Mucosa of descending colon (tissue), 3 donors: ENCODE measurements around the gene SCYL1. TPM values are rescaled to one million over a fixed set of nuclear protein-coding genes. Genes with fewer than 3 reads are reported as not detected.

Source experiments
- ATAC-seq: fragments of 200-7000 bp; cut with Tn5 transposase; one replicate; pipeline ENCODE4 v1.9.1; 2020; ENCODE audit warnings: mild to moderate bottlenecking, moderate library complexity
- DNase-seq, 3 donors: peaks; one replicate each; pipeline ENCODE4 v3.0.0-alpha.2; 2020
- H3K36me3 ChIP-seq: fragments of 200-600 bp; one replicate; pipeline ENCODE4 v1.8.0; 2021; ENCODE audit warnings: low read depth, mild to moderate bottlenecking
- H3K4me1 ChIP-seq: fragments of 200-600 bp; one replicate; pipeline ENCODE4 v1.8.0; 2021; ENCODE audit warnings: low read depth, mild to moderate bottlenecking
- H3K4me3 ChIP-seq: fragments of 200-600 bp; one replicate; pipeline ENCODE4 v1.8.0; 2021; ENCODE audit warnings: mild to moderate bottlenecking
- H3K9me3 ChIP-seq: fragments of 200-600 bp; one replicate; pipeline ENCODE4 v1.8.0; 2021; ENCODE audit warnings: mild to moderate bottlenecking
- intact Hi-C, 2 donors: fragments of 100-400 bp; cut with DNase I in 1 of 2; cut with micrococcal nuclease in 1 of 2; formaldehyde crosslinking; loops; one replicate each; pipeline versions ENCODE4 v1.11.0 to v1.11.1; 2022; cut with DNase I, micrococcal nuclease
- total RNA-seq, 3 donors: library from RNA; stranded (reverse); fragmentation: NEBNext Ultra II Directional in 2 of 3; extraction: Animal tissue kit (Norgen Biotek cat#: 25700) in 2 of 3; gene quantifications; one replicate each; pipeline versions ENCODE4 v1.2.1 to v1.2.4, GENCODE V29; 2021 to 2023
- TF ChIP-seq, protein P1 (sequence below): fragments of 200-600 bp; IDR thresholded peaks from one replicate; pipeline ENCODE4 v1.8.0; 2022; ENCODE audit warnings: antibody characterized with exemption, mild to moderate bottlenecking
- donor health status: DM: no; HTN: no; CAD: no; lungs with moderate emphysema.
- donor health status: DM: no; HTN: no; CAD: no.
- donor health status: DM: no; HTN: yes; CAD: no.

The SCYL1 gene
- total RNA-seq, 3 donors from 2014 or later: 60.1 to 77.4 (median 60.3) TPM

DNA sequence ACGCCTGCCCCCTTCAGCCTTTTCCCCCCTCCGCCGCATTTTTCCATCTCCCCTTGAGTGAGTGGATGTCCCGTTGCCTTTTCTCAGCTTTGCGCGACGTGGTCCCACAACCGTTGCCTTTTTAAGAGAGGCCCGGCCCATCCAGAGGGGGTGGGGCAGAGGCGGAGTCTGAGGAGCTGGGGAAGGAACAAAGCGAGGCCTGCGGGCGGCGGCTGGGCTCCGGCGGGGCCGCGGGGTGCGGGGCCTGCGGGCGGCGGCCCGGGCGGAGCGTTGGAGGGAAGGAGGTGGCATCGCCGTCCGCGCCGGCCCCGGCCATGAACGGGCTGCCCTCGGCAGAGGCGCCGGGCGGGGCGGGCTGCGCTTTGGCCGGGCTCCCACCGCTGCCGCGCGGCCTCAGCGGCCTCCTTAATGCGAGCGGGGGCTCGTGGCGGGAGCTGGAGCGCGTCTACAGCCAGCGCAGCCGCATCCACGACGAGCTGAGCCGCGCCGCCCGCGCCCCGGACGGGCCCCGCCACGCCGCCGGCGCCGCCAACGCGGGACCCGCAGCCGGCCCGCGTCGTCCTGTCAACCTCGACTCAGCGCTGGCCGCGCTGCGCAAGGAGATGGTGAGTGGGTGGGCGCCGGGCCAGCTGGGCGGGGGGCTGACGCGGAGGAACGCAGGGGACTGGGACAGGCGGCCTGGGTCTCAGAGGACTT is 47.6 kb downstream of the SCYL1 start, which contains the start of gene FAM89B:
Gene FAM89B, plus strand, starts transcription at position 183 of the 696 bp plus-strand sequence. Its CDS starts 132 bp downstream, at position 315.
- intact Hi-C loops: no loop called here
- TF ChIP-seq, protein P1, sequence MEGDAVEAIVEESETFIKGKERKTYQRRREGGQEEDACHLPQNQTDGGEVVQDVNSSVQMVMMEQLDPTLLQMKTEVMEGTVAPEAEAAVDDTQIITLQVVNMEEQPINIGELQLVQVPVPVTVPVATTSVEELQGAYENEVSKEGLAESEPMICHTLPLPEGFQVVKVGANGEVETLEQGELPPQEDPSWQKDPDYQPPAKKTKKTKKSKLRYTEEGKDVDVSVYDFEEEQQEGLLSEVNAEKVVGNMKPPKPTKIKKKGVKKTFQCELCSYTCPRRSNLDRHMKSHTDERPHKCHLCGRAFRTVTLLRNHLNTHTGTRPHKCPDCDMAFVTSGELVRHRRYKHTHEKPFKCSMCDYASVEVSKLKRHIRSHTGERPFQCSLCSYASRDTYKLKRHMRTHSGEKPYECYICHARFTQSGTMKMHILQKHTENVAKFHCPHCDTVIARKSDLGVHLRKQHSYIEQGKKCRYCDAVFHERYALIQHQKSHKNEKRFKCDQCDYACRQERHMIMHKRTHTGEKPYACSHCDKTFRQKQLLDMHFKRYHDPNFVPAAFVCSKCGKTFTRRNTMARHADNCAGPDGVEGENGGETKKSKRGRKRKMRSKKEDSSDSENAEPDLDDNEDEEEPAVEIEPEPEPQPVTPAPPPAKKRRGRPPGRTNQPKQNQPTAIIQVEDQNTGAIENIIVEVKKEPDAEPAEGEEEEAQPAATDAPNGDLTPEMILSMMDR: no peak
- Histone ChIP-seq H3K36me3 (no peaks in the 10 kb centered on the region), H3K4me3 (peak within 1 kb of the TSS; percentile 54), H3K9me3 (no peaks in the 10 kb centered on the region), H3K4me1 (peaks cover 63% of the 10 kb centered on the region)
- DNase-seq (peak; percentile 96), ATAC-seq (peak; percentile 40)

DNA sequence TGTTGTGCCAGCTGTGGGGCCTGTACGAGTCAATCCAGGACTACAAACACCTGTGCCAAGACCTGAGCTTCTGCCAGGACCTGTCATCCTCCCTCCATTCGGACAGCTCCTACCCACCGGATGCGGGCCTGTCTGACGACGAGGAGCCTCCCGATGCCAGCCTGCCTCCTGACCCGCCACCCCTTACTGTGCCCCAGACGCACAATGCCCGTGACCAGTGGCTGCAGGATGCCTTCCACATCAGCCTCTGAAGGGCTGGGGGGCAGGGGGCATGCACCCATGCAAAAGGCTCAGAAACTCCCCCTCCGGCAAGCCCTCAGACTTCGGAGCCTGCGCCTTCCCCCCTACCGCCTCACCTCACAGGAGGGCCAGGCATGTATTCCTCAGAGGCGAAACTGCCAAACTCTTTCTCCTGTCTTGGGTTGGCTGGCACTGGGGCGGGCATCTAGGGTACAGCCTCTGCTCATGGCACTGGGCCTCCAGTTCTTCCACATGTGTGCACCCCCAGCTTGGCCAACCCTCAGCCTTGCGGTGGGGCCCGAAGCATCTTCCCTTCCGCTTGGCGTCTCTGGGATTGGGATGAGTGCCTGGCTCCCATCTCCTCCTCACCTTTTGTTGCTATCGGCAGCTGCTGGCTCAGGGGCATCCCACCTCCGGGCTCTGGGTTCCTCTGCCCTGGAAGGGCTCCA is 48.7 kb downstream of the SCYL1 start:
- Histone ChIP-seq H3K4me1 (peaks cover 68% of the 10 kb centered on the region), H3K36me3 (no peaks in the 10 kb centered on the region), H3K4me3 (no peak overlapping the region), H3K9me3 (no peaks in the 10 kb centered on the region)
- DNase-seq (peak; percentile 54 to 77 (median 66)), ATAC-seq (no peak)
- intact Hi-C loops: no loop called here
- TF ChIP-seq, protein P1: no peak

DNA sequence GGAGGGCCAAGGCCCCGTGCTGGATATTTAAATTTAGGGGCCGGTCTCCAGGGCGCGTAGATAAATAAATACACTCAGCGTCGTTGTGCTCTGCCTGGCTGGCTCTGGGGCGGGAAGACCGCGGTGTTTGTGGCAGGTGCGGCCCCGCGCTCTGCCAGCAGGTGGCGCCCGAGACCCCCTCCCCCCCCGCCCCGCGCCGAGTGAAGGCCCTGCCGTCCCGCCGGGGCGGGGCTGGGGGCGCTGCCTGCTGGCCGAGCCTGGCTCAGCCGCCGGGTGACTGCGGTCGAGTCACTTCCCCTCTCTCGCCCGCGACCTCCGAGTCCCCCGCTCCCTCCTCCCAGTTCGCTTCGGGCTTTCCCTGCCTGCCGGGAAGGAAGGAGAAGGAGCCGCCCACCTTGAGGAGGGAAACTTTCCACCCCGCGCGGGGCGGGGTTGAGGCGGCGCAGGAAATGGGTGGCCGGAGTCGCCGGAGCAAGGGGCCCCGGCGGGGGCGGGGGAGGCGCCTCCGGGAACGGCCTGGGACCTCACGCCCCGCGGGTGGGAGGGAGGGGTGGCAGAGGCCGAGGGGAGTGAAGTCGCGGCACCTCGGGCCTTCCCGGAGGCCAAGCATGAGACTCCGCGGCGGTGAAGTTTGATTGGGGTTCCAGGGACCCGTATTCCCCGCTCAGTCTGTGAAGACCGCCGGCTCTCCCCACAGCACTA is 49.4 kb downstream of the SCYL1 start:
- no peaks in the 10 kb centered on the region for H3K9me3 ChIP-seq
- ATAC-seq (peak; percentile 57), DNase-seq (peak; percentile 85 to 96 (median 92))
- no peaks in the 10 kb centered on the region for H3K36me3 ChIP-seq
- peak overlapping the region; percentile 27 for H3K4me3 ChIP-seq
- TF ChIP-seq, protein P1: peak; percentile 99
- intact Hi-C loops: no loop called here
- H3K4me1 ChIP-seq: peaks cover 64% of the 10 kb centered on the region

DNA sequence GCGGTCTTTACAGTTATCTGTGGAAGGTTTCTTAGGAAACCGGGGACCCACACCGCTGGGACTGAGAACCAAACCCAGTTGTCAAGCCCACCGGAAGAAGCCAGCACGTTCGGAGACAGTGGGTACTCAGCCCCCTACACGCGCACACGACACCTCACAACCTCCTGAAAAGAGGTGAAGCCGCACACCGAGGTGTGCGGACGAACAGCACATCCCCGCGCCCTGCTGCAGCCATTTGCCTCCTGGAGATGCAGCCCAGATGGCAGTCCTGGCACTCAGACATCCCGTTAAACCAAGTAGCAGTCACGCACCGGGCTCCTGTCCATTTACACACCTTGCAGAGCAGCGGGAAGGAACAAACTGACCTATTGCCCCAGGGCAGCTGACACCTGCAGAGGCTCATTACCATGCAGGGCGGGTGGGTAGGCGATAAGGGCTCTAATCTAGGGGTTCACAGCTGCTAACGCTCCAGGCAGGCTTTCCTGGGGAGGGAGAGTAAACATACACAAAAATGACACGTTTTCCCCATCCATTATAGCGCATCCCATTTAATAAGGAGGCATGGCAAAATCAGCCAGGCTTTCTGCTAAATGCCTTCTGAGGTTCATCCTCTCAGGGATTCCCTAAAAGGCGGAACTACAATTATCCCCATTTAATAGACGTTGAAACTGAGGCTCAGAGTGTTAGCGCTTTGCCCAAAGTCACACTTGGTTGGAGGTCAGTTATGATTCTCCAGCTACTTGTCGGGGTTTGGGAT is 50.1 kb downstream of the SCYL1 start:
- Histone ChIP-seq H3K9me3 (no peaks in the 10 kb centered on the region), H3K4me3 (peak overlapping the region; percentile 27), H3K4me1 (peaks cover 63% of the 10 kb centered on the region), H3K36me3 (no peaks in the 10 kb centered on the region)
- TF ChIP-seq, protein P1: no peak
- intact Hi-C loops: no loop called here
- DNase-seq: peak; percentile 59 to 74 (median 71)
- ATAC-seq: peak; percentile 7

DNA sequence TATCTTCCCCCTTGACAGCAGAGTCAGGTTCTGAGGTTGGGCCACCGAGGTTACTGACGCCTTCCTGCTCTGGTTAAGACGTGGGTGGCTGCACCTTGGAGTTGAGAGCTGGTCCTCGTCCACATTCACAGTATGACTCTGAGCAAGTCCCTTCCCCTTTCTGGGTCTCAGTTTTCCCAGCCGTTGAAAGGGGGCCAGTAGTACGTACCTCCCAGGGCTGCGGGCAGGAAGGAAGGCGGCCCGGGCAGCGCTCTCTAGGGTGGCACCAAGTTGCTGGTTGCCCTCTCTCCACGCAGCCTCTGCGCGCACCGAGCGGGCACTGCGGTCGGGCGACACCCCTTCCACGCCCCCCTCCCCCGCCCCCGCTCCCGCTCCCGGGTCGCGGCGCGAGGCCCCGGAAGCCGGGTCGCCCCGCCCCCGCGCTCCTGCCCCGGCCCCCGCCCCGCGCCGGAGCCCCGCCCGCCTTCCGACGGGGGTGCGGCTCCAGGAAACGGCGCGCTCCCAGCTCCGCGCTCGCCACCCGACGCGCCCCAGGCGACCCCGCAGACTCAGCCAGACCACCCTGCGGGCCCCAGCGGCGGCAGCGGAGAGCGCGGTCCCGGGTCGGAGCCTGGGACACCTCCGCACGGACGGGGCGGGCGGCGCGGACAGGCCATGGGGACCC is 50.8 kb downstream of the SCYL1 start, which contains the start of gene EHBP1L1:
Gene EHBP1L1, plus strand, starts transcription at position 486 of the 664 bp plus-strand sequence. CDS start 250 bp downstream, outside the sequence.
- Histone ChIP-seq H3K4me3 (peak within 1 kb of the TSS; percentile 68), H3K36me3 (no peaks in the 10 kb centered on the region), H3K9me3 (no peaks in the 10 kb centered on the region), H3K4me1 (peaks cover 62% of the 10 kb centered on the region)
- intact Hi-C loops: no loop called here
- DNase-seq (peak; percentile 84 to 91 (median 90)), ATAC-seq (peak; percentile 58)
- TF ChIP-seq, protein P1: no peak
